Gastrocnemius medialis (tissue), 4 donors: ENCODE results near the gene IQGAP1. TPM values are rescaled to one million over a fixed set of nuclear protein-coding genes. Genes with fewer than 3 reads are reported as not detected.

Source experiments
- ATAC-seq, 2 donors: fragments of 150-250 bp; one replicate each; pipeline ENCODE4 v1.9.1; 2016
- DNase-seq, 2 donors: peaks; one replicate each; pipeline ENCODE4 v3.0.0-alpha.2; 2019
- H3K27ac ChIP-seq, 4 donors: fragments of 200-600 bp; sonication (generic); 1 replicate in 1 of 4; 2 replicates in 3 of 4; pipeline ENCODE4 v1.5.1; 2016 to 2018; ENCODE audit warnings: mild to moderate bottlenecking in 2 of 4, moderate library complexity in 1 of 4
- H3K27me3 ChIP-seq, 3 donors: fragments of 200-600 bp; sonication (generic) in 2 of 3; 1 replicate in 1 of 3; 2 replicates in 2 of 3; pipeline versions ENCODE4 v1.5.1 to v1.6.0; 2016 to 2019; ENCODE audit warnings: mild to moderate bottlenecking in 1 of 3, moderate library complexity in 1 of 3
- H3K36me3 ChIP-seq, 2 donors: fragments of 200-600 bp; sonication (generic) in 1 of 2; one replicate each; pipeline ENCODE4 v1.5.1; 2017 to 2018
- H3K4me1 ChIP-seq, 2 donors: fragments of 200-600 bp; sonication (generic) in 1 of 2; one replicate each; pipeline ENCODE4 v1.5.1; 2016 to 2017; ENCODE audit warnings: mild to moderate bottlenecking in 2 of 2
- H3K4me3 ChIP-seq, 4 donors: fragments of 200-600 bp; sonication (generic) in 3 of 4; 1 replicate in 1 of 4; 2 replicates in 3 of 4; pipeline ENCODE4 v1.5.1; 2016 to 2019; ENCODE audit warnings: mild to moderate bottlenecking in 2 of 4
- H3K9me3 ChIP-seq, 3 donors: fragments of 200-600 bp; sonication (generic) in 2 of 3; 1 replicate in 1 of 3; 2 replicates in 2 of 3; pipeline ENCODE4 v1.5.1; 2016 to 2019
- POLR2A ChIP-seq, 2 donors: fragments of 450-650 bp; IDR thresholded peaks; one replicate each; pipeline ENCODE4 v1.6.1; 2017; ENCODE audit warnings: antibody characterized with exemption in 2 of 2, mild to moderate bottlenecking in 2 of 2, moderate library complexity in 2 of 2
- in situ Hi-C, 4 donors: fragments of 200-750 bp; cut with MboI; loops; one replicate each; pipeline versions ENCODE4 v1.15.0 to v1.8.0; 2017; ENCODE audit warnings: low sequenced_read_pairs in 4 of 4
- intact Hi-C: fragments of 100-400 bp; cut with DNase I; formaldehyde crosslinking; loops from one replicate; pipeline ENCODE4 v1.15.1; 2023; ENCODE audit warnings: low total_unique reads
- total RNA-seq, 4 donors: library from RNA; depleted of rRNA; stranded (reverse); fragments of >200 nt; gene quantifications; one replicate each; pipeline versions ENCODE4 v1.1.0 to v1.2.3, GENCODE V29; 2016
- TF ChIP-seq, protein P1 (sequence below), 5 experiments: fragments of 450-650 bp in 3 of 5; fragments of 200-600 bp in 2 of 5; sonication (generic) in 2 of 5; IDR thresholded peaks in 4 of 5; conservative IDR thresholded peaks in 1 of 5; 1 replicate in 4 of 5; 2 replicates in 1 of 5; pipeline ENCODE4 v1.5.1; 2016 to 2019; ENCODE audit warnings: antibody characterized with exemption in 5 of 5, mild to moderate bottlenecking in 3 of 5, moderate library complexity in 3 of 5

Gene IQGAP1
- total RNA-seq, 4 donors from 2014 or later: 39.1 to 92.7 (median 59.1) TPM

DNA sequence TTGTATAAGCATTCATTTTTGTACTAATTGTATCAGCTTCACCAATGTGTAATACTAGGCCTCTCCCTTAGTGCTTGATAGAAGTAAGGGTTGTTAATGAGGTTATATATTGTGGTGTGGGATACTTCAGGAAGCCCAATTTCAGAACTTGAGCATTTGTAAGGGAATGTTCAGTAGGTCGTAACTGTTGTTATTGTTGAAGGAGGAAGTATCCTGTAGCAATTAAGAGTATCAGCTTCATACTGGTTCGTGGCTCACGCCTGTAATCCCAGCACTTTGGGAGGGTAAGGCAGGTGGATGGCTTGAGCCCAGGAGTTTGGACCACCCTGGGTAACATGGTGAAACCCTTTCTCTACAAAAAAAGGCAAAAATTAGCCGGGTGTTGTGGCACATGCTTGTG, 30.6 kb downstream of the IQGAP1 start:
- no peaks in the 10 kb centered on the region for H3K27me3 ChIP-seq
- no peak for ATAC-seq
- TF ChIP-seq, protein P1, sequence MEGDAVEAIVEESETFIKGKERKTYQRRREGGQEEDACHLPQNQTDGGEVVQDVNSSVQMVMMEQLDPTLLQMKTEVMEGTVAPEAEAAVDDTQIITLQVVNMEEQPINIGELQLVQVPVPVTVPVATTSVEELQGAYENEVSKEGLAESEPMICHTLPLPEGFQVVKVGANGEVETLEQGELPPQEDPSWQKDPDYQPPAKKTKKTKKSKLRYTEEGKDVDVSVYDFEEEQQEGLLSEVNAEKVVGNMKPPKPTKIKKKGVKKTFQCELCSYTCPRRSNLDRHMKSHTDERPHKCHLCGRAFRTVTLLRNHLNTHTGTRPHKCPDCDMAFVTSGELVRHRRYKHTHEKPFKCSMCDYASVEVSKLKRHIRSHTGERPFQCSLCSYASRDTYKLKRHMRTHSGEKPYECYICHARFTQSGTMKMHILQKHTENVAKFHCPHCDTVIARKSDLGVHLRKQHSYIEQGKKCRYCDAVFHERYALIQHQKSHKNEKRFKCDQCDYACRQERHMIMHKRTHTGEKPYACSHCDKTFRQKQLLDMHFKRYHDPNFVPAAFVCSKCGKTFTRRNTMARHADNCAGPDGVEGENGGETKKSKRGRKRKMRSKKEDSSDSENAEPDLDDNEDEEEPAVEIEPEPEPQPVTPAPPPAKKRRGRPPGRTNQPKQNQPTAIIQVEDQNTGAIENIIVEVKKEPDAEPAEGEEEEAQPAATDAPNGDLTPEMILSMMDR (IDR thresholded peaks at IDR 0.05 in 4 of 5, conservative IDR thresholded peaks at IDR 0.05 in 1 of 5): no peak
- TF ChIP-seq POLR2A (IDR thresholded peaks at IDR 0.05): no peak
- in situ Hi-C loops: no loop called here
- no peak overlapping the region for H3K4me3 ChIP-seq
- DNase-seq: no peak
- H3K27ac ChIP-seq: peak overlapping the region; percentile 85 to 96 (median 92)
- intact Hi-C loops: loop anchor here (2.0 kb wide), 1 partner anchor 44 kb away; no protein-coding TSS in a partner anchor
- H3K9me3 ChIP-seq: no peaks in the 10 kb centered on the region
- H3K4me1 ChIP-seq: peaks cover 74 to 75% of the 10 kb centered on the region in 2 donors
- H3K36me3 ChIP-seq: no peaks in the 10 kb centered on the region

DNA sequence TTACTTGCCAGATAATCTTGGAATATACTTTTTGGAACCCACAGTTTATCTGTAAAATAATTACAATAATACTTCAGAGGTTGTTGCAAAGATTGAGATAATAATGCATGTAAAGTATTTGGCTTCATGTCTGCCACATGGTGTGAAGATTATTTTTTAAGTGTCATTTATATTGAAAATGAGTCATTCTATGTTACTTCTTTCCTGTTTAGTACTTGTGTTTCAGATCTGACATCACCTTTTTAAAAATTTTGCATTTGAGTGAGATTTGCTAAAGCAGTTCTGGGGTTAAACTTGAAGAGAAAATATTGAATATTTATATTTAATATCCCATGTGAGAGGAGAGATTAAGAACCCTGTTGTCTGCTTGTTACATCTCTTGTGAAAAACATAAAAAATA, 31.2 kb downstream of the IQGAP1 start:
- Histone ChIP-seq H3K4me1 (peaks cover 75% of the 10 kb centered on the region in 2 donors), H3K27ac (peak overlapping the region; percentile 85 to 96 (median 92)), H3K9me3 (no peaks in the 10 kb centered on the region), H3K27me3 (no peaks in the 10 kb centered on the region), H3K4me3 (no peak overlapping the region), H3K36me3 (no peaks in the 10 kb centered on the region)
- TF ChIP-seq, protein P1 (IDR thresholded peaks at IDR 0.05 in 4 of 5, conservative IDR thresholded peaks at IDR 0.05 in 1 of 5): no peak
- TF ChIP-seq POLR2A (IDR thresholded peaks at IDR 0.05): no peak
- in situ Hi-C loops: no loop called here
- intact Hi-C loops: loop anchor here (2.0 kb wide), 1 partner anchor 44 kb away; no protein-coding TSS in a partner anchor
- DNase-seq (no peak), ATAC-seq (no peak)

- Histone ChIP-seq H3K9me3 (no peaks in the 10 kb centered on the region), H3K27ac (peak overlapping the region; percentile 85 to 96 (median 92)), H3K4me3 (peak overlapping the region in 2 of 4 donors; percentile 9 to 16), H3K36me3 (no peaks in the 10 kb centered on the region), H3K4me1 (peaks cover 75% of the 10 kb centered on the region in 2 donors), H3K27me3 (no peaks in the 10 kb centered on the region)
- TF ChIP-seq, protein P1 (IDR thresholded peaks at IDR 0.05 in 4 of 5, conservative IDR thresholded peaks at IDR 0.05 in 1 of 5): no peak
- peak; percentile 9 to 68 for TF ChIP-seq POLR2A (IDR thresholded peaks at IDR 0.05)
- intact Hi-C loops (loop anchor here (2.0 to 5.0 kb wide), 2 partner anchors 43 to 58 kb away; no protein-coding TSS in a partner anchor), in situ Hi-C loops (no loop called here)
- peak; percentile 84 to 92 for ATAC-seq
- DNase-seq: peak; percentile 62 to 64
These were observed 31.8 kb downstream of the IQGAP1 start for GRCh38 chr15:90419738-90420406.

- Histone ChIP-seq H3K4me1 (peaks cover 75 to 76% of the 10 kb centered on the region in 2 donors), H3K27me3 (no peaks in the 10 kb centered on the region), H3K9me3 (no peaks in the 10 kb centered on the region), H3K36me3 (no peaks in the 10 kb centered on the region), H3K4me3 (peak overlapping the region in 3 of 4 donors; percentile 9 to 16 (median 16)), H3K27ac (peak overlapping the region; percentile 85 to 96 (median 92))
- in situ Hi-C loops: no loop called here
- intact Hi-C loops: loop anchor here (5.0 kb wide), 1 partner anchor 58 kb away; no protein-coding TSS in a partner anchor
- TF ChIP-seq, protein P1 (IDR thresholded peaks at IDR 0.05 in 4 of 5, conservative IDR thresholded peaks at IDR 0.05 in 1 of 5): no peak
- peak in 1 of 2 donors; percentile 28 for TF ChIP-seq POLR2A (IDR thresholded peaks at IDR 0.05)
- ATAC-seq: peak in 1 of 2 donors; percentile 10
- DNase-seq: no peak
These were observed 32.4 kb downstream of the IQGAP1 start for GRCh38 chr15:90420451-90420850.
